Mesodermal cell (in vitro differentiated cells): ENCODE results near the gene ZNF474.

ENCODE experiments used
- H3K27ac ChIP-seq: 2 replicates; pipeline ENCODE4 v1.7.0; 2013; ENCODE audit warnings: mild to moderate bottlenecking, low read depth, low read length, moderate library complexity; ENCODE audit not compliant: severe bottlenecking
- H3K36me3 ChIP-seq: 2 replicates; pipeline ENCODE4 v1.7.1; 2013; ENCODE audit warnings: mild to moderate bottlenecking, low read length, moderate library complexity; ENCODE audit not compliant: control insufficient read depth, insufficient read depth
- H3K4me1 ChIP-seq: one replicate; pipeline ENCODE4 v1.7.1; 2013; ENCODE audit warnings: mild to moderate bottlenecking, low read length; ENCODE audit not compliant: insufficient read depth, control insufficient read depth, poor library complexity, severe bottlenecking
- H3K4me3 ChIP-seq: 2 replicates; pipeline ENCODE4 v1.7.0; 2013; ENCODE audit warnings: low read length, control low read depth, mild to moderate bottlenecking; ENCODE audit not compliant: insufficient read depth, poor library complexity, severe bottlenecking; ENCODE audit errors: extremely low read depth
- H3K9me3 ChIP-seq: 2 replicates; pipeline ENCODE4 v1.7.1; 2013; ENCODE audit warnings: mild to moderate bottlenecking, low read length, moderate library complexity; ENCODE audit not compliant: control insufficient read depth
- WGBS, 2 experiments: methylation state at CpG; one replicate each; pipeline ENCODE4 v1.1.5; 2013; ENCODE audit warnings: missing lambda C conversion rate in 2 of 2; ENCODE audit not compliant: insufficient coverage in 2 of 2; 5-methylcytosine and 5-hydroxymethylcytosine counted together

Gene ZNF474

GRCh38 chr5:122099060-122099790 is 30.1 kb upstream of the ZNF474 start:
- WGBS, 2 experiments: 70 to 80% methylated on average over 2 to 3 of the region's 6 CpGs
- H3K36me3 ChIP-seq: no peaks in the 10 kb centered on the region
- H3K4me1 ChIP-seq: peaks cover 6% of the 10 kb centered on the region
- H3K27ac ChIP-seq: no peak overlapping the region
- H3K9me3 ChIP-seq: no peaks in the 10 kb centered on the region
- H3K4me3 ChIP-seq: no peak overlapping the region

GRCh38 chr5:122101636-122102285 is 27.6 kb upstream of the ZNF474 start:
- Histone ChIP-seq H3K9me3 (no peaks in the 10 kb centered on the region), H3K27ac (no peak overlapping the region), H3K4me3 (no peak overlapping the region), H3K4me1 (peaks cover 6% of the 10 kb centered on the region), H3K36me3 (no peaks in the 10 kb centered on the region)
- WGBS, 2 experiments: 100% methylated on average over 1 of the region's 4 CpGs; no CpG with 5 or more reads in 1 of the 2 experiments

- no peak overlapping the region for H3K27ac ChIP-seq
- no peak overlapping the region for H3K4me3 ChIP-seq
- H3K4me1 ChIP-seq: peaks cover 3% of the 10 kb centered on the region
- H3K36me3 ChIP-seq: no peaks in the 10 kb centered on the region
- no peaks in the 10 kb centered on the region for H3K9me3 ChIP-seq
- WGBS, 2 experiments: no CpG with 5 or more reads among the region's 1 CpG
Measured at GRCh38 chr5:122102825-122103224, 26.5 kb upstream of the ZNF474 start.

- H3K4me1 ChIP-seq: no peaks in the 10 kb centered on the region
- no CpG with 5 or more reads among the region's 2 CpGs for WGBS, 2 experiments
- H3K9me3 ChIP-seq: no peaks in the 10 kb centered on the region
- no peak overlapping the region for H3K27ac ChIP-seq
- no peaks in the 10 kb centered on the region for H3K36me3 ChIP-seq
- H3K4me3 ChIP-seq: no peak overlapping the region
Measured at GRCh38 chr5:122105909-122106308, 23.4 kb upstream of the ZNF474 start.

GRCh38 chr5:122107016-122107415 is 22.3 kb upstream of the ZNF474 start:
- Histone ChIP-seq H3K27ac (no peak overlapping the region), H3K4me3 (no peak overlapping the region)
- 85 to 100% methylated on average over 1 of the region's 4 CpGs for WGBS, 2 experiments

GRCh38 chr5:122110987-122111386 is 18.4 kb upstream of the ZNF474 start:
- WGBS, 2 experiments: 90 to 100% methylated on average over 2 of the region's 3 CpGs
- Histone ChIP-seq H3K27ac (no peak overlapping the region), H3K36me3 (no peaks in the 10 kb centered on the region), H3K4me1 (peaks cover 3% of the 10 kb centered on the region), H3K4me3 (no peak overlapping the region), H3K9me3 (no peaks in the 10 kb centered on the region)

More at GRCh38 chr5:122107016-122107415, 22.3 kb upstream of the ZNF474 start:
- Histone ChIP-seq H3K4me1 (no peaks in the 10 kb centered on the region), H3K9me3 (no peaks in the 10 kb centered on the region), H3K36me3 (no peaks in the 10 kb centered on the region)

GRCh38 chr5:122111460-122111859 is 17.9 kb upstream of the ZNF474 start:
- Histone ChIP-seq H3K4me3 (no peak overlapping the region), H3K4me1 (peaks cover 3% of the 10 kb centered on the region), H3K36me3 (no peaks in the 10 kb centered on the region), H3K27ac (no peak overlapping the region), H3K9me3 (no peaks in the 10 kb centered on the region)
- 92% methylated on average over 5 of the region's 5 CpGs for WGBS, 2 experiments

- 100% methylated on average over 1 of the region's 3 CpGs; no CpG with 5 or more reads in 1 of the 2 experiments for WGBS, 2 experiments
- Histone ChIP-seq H3K9me3 (no peaks in the 10 kb centered on the region), H3K36me3 (no peaks in the 10 kb centered on the region), H3K4me3 (no peak overlapping the region), H3K27ac (no peak overlapping the region), H3K4me1 (peaks cover 3% of the 10 kb centered on the region)
Measured at GRCh38 chr5:122112063-122112462, 17.3 kb upstream of the ZNF474 start.

GRCh38 chr5:122112733-122113558 is 16.4 kb upstream of the ZNF474 start:
- Histone ChIP-seq H3K36me3 (no peaks in the 10 kb centered on the region), H3K4me1 (peaks cover 3% of the 10 kb centered on the region), H3K9me3 (no peaks in the 10 kb centered on the region), H3K4me3 (no peak overlapping the region), H3K27ac (no peak overlapping the region)
- WGBS, 2 experiments: 92 to 97% methylated on average over 4 to 5 of the region's 6 CpGs

- WGBS, 2 experiments: 83% methylated on average over 2 of the region's 2 CpGs; no CpG with 5 or more reads in 1 of the 2 experiments
- no peak overlapping the region for H3K27ac ChIP-seq
- no peak overlapping the region for H3K4me3 ChIP-seq
- no peaks in the 10 kb centered on the region for H3K36me3 ChIP-seq
- no peaks in the 10 kb centered on the region for H3K9me3 ChIP-seq
- peaks cover 3% of the 10 kb centered on the region for H3K4me1 ChIP-seq
Measured at GRCh38 chr5:122114501-122114900, 14.8 kb upstream of the ZNF474 start.
